HG03565 (cell line): Measurements from ENCODE around the gene RNF123.
"Not testable (repeated sequence)": the region's sequence is repeated elsewhere in the genome, so short reads cannot be mapped to it uniquely, and the experiment has no call there.

ENCODE experiments used
- ATAC-seq: cut with Tn5 transposase; IDR thresholded peaks from one replicate; pipeline ENCODE4 v1.9.1; 2021; ENCODE audit warnings: mild to moderate bottlenecking, moderate library complexity; ENCODE audit not compliant: unreplicated experiment

Gene RNF123

DNA sequence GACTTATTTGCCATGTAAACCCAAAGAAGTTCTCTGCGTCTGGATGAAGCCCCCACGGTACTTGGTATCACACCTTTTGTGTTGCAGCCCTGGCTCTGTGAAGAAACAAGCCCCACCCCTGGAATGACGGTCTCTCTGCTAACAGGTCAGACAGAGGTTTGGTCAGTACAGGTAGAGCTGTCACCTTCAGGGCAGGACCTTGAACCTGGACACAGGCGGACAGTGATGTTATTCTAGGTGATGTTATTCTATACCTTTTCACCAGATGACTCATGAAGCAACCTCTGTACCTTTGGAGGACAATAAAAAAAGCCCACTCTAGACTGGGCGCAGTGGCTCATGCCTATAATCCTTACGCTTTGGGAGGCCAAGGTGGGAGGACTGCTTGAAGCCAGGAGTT, 45.4 kb downstream of the RNF123 start:
- ATAC-seq: no peak

GRCh38 chr3:49738067-49738713, 48.8 kb downstream of the RNF123 start:
- ATAC-seq: no peak

DNA sequence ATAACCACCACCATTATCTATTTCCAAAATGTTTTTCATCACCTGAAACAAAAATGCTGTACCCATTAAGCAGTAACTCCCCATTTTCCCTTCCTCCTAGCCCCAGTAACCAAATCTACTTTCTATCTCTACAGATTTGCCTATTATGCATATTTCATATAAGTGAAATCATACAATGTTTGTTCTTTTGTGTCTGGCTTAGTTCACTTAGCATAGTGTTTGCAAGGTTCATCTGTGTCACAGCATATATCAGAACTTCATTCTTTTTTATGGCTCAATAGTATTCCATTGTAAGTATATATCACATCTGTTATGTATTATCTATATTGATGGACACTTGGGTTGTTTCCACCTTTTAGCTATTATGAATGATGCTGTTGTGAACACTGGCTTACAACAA, 51.1 kb downstream of the RNF123 start:
- ATAC-seq: no peak

GRCh38 chr3:49745986-49746385, 56.6 kb downstream of the RNF123 start:
- no peak for ATAC-seq

DNA sequence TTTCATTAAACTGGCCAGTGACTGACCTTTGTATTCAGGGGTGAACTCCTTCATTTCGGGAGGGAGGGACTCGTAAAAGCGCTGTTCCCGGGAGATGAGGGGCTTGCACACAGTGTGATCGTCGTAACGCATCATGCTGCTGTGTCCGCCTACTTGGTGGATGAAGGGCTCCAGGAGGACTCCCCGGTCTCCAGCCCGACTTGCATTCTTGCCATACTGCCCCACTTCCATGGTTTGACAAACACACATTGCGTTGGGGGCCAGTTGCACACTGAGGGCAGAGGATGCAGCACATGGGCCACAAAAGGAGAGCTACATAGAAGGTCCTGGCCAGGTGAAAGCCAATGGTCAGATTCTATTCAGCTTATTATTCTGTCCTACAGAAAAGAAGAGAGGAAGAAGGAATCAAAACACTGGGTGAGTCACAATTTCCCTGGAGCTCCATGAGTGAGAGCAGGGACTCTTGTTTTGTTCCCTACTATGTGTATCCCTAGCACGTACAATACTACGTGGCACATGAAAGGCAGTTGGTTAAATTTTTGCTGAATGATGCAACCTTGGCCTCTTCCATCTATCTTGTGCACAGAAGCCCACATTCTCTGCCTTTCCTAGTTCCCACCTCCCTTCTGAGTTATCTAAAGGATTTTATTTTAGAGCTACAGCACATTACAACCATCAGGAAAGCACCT, 58.6 kb downstream of the RNF123 start:
- no peak for ATAC-seq

DNA sequence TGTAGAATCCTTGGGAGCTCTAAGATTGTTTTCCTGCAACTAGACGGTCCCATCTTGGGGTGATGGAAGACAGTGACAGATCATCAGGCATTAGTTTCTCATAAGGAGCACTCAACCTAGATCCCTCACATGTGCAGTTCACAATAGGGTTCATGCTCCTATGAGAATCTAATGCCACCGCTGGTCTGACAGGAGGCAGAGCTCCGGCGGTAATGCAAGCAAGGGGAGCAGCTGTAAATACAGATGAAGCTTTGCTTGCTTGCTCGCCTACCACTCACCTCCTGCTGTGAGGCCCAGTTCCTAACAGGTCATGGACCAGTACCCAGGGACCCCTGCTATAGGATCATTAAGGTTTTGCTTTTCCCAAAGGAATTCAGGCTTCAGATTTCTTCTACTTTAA, 59.5 kb downstream of the RNF123 start:
- not testable (repeated sequence) for ATAC-seq

DNA sequence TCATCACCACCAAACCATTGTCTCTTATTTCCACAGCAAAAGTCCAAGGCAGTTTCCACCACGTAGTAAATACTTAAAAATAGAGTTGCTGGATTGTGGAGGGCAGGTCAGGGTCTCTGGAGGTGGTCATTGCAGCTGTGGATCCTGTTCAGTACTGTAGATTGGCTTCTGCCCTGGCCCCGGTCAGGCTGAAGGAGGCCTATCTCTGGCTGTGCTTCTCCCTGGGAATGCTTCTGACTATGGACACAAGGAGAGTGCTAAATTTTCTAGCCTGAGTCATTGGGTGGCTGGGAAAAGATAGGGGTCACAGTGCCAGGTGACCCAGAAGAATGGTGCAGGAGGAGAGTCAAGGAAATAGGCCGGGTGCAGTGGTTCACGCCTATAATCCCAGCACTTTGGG, 60.7 kb downstream of the RNF123 start:
- ATAC-seq: no peak

- no peak for ATAC-seq
These were observed 62.1 kb downstream of the RNF123 start for GRCh38 chr3:49751501-49751900.

DNA sequence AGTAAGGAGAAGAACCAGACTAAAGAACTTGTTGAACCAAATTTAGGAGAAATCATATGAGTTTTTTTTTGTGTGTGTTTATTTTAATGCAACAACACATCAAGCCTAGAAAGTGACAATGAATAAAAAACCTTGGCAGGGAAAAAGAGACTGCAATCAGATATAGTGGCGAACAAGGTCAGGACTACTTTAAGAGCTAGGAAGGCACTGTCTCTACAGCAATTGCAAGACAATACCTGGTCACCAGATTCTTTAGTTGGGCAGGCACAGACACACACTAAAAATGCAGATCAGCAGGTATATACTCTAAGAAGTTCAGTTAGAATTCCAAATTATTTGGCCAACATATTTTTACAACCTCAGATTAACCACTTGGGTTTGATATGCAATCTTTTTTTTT, 65.2 kb downstream of the RNF123 start:
- no peak for ATAC-seq

GRCh38 chr3:49756036-49756435, 66.7 kb downstream of the RNF123 start:
- no peak for ATAC-seq

- no peak for ATAC-seq
These were observed 67.8 kb downstream of the RNF123 start for GRCh38 chr3:49757197-49757596.

DNA sequence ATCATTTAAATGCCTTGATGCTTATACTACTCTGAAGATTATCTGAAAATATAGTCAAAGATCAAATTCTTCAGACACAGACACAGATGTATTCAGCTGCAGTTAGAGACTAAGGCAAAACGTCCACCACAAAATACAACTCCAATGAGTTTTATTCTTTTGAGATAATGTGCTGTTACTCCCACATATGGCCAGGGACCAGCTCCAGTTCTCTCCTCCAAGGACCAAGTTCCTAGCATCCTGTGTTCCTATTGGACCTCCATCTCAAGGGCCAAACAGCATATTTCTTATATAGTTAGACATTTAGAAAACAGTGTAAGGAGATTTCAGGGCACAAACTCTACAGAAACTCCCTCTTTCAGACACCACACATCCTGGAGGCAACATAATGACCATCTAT, 69.9 kb downstream of the RNF123 start:
- no peak for ATAC-seq

- no peak for ATAC-seq
These were observed 72.3 kb downstream of the RNF123 start for GRCh38 chr3:49761661-49762060.

DNA sequence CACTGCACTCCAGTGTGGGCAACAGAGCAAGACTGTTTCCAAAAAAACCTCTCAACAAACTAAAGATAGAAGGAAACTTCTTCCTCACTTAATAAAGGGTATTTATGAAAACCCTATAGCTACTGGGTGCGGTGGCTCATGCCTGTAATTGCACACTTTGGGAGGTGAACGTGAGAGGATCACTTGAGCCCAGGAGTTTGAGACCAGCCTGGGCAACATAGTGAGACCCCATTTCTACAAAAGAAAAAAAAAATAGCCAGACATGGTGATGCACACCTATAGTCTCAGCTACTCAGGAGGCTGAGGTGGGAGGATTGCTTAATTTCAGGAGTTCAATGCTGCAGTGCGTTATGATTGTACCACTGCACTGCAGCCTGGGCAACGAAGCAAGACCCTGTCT, 74.6 kb downstream of the RNF123 start:
- ATAC-seq: no peak

DNA sequence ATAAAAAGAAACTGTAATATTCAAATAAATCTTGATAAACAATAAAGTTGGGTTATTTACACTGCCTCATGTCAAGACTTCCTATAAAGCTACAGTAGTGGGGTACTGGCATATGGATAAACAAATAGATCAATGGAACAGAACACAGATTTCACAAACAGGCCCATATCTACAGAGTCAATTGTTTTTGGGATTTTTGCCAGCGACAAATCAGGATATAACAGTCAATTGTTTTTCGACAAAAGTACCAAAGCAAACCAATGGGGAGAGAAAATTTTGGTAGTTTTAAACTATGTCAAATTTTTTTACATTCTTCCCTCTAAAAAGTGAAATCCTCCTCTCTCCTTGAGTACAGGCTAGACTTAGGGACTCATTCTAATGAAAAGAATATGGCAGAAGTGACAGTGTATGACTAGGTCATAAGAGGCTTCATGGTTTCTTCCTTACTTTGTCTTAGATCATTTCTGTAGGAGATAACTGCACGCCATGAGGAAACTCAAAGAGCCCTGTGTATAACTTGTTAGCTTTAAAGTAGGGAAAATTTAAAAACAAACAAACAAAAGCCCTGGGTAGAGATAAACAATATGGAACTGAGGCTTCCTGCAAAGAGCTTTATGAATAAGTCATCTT, 80.0 kb downstream of the RNF123 start:
- ATAC-seq: no peak

- ATAC-seq: no peak
These were observed 80.6 kb downstream of the RNF123 start for GRCh38 chr3:49769926-49770325.
